Stimulated activated effector memory CD8-positive, alpha-beta T cell treated with anti-CD3 and anti-CD28 coated beads, Interleukin-12 subunit alpha, Interleukin-12 subunit beta, amount 100 ng/mL, for 72 hours (primary cell): ENCODE results near the gene IFITM2.
"Not testable (repeated sequence)": the region's sequence is repeated elsewhere in the genome, so short reads cannot be mapped to it uniquely, and the experiment has no call there.

Experiments
- ATAC-seq: fragments of 150-1000 bp; cut with Tn5 transposase; 2 replicates; pipeline ENCODE4 v1.10.0; 2021
- DNase-seq, 2 donors: peaks; one replicate each; pipeline ENCODE4 v3.0.0; 2021 to 2022; ENCODE audit warnings: low spot score in 2 of 2
- H3K27ac Mint-ChIP-seq: one replicate; pipeline ENCODE4 v1.8.0; 2022; ENCODE audit warnings: mild to moderate bottlenecking, mixed read lengths
- H3K36me3 Mint-ChIP-seq: one replicate; pipeline ENCODE4 v1.8.0; 2022; ENCODE audit warnings: mild to moderate bottlenecking, mixed read lengths
- H3K4me1 Mint-ChIP-seq: one replicate; pipeline ENCODE4 v1.8.0; 2022; ENCODE audit warnings: mixed read lengths
- H3K4me3 Mint-ChIP-seq: one replicate; pipeline ENCODE4 v1.8.0; 2022; ENCODE audit warnings: mild to moderate bottlenecking, mixed read lengths
- H3K9me3 Mint-ChIP-seq: one replicate; pipeline ENCODE4 v1.8.0; 2022; ENCODE audit warnings: mixed read lengths

Gene IFITM2

DNA sequence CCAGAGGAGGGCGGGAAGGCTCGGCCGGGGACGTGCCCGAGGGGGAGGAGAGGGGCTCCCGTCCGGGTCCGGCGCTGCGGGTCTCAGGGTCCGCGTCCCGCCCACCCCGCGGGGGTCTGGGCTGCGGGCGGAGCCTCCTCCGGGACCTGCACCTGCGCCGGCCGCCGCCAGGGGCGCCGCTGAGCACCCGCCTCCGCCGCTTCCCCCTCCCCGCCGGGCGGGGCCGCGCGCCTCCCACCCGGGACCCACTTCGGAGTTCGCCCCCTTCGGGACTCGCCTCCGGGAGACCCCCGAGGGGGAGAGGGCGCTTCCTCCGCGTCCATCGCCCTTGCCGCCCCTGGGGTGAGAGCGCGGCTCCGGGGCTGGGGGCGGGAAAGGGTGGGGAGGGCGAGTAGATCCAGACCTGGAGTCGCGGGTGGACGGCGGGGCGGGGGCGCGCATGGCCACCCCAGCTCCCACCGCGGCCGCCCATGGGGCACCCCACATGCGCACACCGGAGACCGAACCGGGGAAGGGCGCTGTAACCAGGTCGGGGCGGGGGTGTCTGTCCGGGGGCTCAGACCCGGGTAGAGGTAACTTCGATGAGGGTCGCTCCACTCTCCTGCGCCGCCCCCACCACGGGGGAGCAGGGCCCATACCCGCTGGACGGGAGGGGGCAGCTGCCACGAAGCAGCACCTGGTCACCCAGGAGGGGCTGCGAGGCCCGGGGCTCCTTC lies 10.9 kb downstream of the IFITM2 start:
- ATAC-seq: peak; percentile 54
- Mint-ChIP-seq H3K4me1 (peaks cover 47% of the 10 kb centered on the region), H3K36me3 (peaks cover 33% of the 10 kb centered on the region), H3K4me3 (peak overlapping the region; percentile 59)
- H3K9me3 Mint-ChIP-seq, DNase-seq, H3K27ac Mint-ChIP-seq: not testable (repeated sequence)

- Mint-ChIP-seq H3K4me1 (peaks cover 42% of the 10 kb centered on the region), H3K36me3 (peaks cover 30% of the 10 kb centered on the region), H3K4me3 (peak overlapping the region; percentile 59), H3K27ac (peak overlapping the region; percentile 32)
- H3K9me3 Mint-ChIP-seq, DNase-seq: not testable (repeated sequence)
- ATAC-seq: peak; percentile 29
Measured at GRCh38 chr11:319121-319887, 11.7 kb downstream of the IFITM2 start.

- H3K4me1 Mint-ChIP-seq: peaks cover 44% of the 10 kb centered on the region
- H3K36me3 Mint-ChIP-seq: peaks cover 27% of the 10 kb centered on the region
- peak overlapping the region; percentile 32 for H3K27ac Mint-ChIP-seq
- not testable (repeated sequence) for H3K9me3 Mint-ChIP-seq, ATAC-seq, DNase-seq
- peak overlapping the region; percentile 59 for H3K4me3 Mint-ChIP-seq
Measured at GRCh38 chr11:319888-320273, 12.3 kb downstream of the IFITM2 start.

DNA sequence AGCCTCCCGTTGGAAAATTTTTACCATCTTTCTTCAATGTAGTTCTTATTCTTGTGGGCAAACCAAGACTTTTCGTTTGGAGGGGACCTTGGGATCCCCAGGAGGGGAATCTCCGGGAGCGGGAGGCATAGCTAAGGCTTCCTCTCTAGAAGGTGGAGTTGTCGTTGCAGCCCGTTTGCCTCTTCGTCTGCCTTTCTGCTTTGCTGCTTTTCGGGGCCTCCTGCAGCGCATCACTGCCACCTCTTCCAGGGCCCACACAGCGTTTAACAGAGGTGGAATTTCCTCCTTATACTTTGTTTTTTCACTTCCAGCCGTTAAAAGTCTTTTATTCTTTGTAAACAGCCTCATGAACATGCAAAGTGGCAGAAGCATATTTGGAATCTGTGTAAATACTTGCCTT lies 16.5 kb downstream of the IFITM2 start:
- ATAC-seq (no peak), DNase-seq (no peak)
- peak overlapping the region; percentile 16 for H3K27ac Mint-ChIP-seq
- H3K4me3 Mint-ChIP-seq: no peak overlapping the region
- H3K36me3 Mint-ChIP-seq: no peaks in the 10 kb centered on the region
- H3K4me1 Mint-ChIP-seq: peaks cover 48% of the 10 kb centered on the region
- no peaks in the 10 kb centered on the region for H3K9me3 Mint-ChIP-seq

DNA sequence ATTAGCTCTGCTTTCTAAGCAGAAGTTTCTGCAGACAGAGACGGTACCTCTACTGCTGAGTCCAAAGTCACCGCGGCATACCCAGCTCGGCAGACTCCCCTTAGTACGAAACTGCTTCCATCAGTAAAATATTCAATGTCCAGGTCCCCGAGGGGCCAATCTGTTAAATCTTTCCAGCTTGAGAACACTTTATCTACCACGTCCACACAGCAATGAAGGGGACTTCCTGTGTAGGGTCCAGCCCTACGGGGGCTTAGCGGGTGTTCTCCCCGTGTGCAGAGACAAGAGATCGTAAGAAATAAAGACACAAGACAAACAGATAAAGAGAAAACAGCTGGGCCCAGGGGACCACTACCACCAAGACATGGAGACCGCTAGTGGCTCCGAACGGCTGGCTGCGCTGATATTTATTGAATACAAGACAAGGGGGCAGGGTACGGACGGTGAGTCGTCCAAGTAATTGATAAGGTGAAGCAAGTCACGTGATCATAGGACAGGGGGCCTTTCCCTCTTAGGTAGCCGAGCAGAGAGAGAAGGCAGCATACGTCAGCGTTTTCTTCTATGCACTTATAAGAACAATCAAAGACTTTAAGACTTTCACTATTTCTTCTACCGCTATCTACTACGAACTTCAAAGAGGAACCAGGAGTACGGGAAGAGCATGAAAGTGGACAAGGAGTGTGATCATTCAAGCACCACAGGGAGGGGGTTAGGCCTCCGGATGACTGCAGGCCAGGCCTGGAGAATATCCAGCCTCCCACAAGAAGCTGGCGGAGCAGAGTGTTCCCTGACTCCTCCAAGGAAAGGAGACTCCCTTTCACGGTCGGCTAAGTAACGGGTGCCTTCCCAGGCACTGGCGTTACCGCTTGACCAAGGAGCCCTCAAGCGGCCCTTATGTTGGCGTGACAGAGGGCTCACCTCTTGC lies 17.2 kb downstream of the IFITM2 start:
- H3K36me3 Mint-ChIP-seq, DNase-seq, H3K4me3 Mint-ChIP-seq, ATAC-seq, H3K9me3 Mint-ChIP-seq: not testable (repeated sequence)
- peak overlapping the region; percentile 16 for H3K27ac Mint-ChIP-seq
- peaks cover 50% of the 10 kb centered on the region for H3K4me1 Mint-ChIP-seq

DNA sequence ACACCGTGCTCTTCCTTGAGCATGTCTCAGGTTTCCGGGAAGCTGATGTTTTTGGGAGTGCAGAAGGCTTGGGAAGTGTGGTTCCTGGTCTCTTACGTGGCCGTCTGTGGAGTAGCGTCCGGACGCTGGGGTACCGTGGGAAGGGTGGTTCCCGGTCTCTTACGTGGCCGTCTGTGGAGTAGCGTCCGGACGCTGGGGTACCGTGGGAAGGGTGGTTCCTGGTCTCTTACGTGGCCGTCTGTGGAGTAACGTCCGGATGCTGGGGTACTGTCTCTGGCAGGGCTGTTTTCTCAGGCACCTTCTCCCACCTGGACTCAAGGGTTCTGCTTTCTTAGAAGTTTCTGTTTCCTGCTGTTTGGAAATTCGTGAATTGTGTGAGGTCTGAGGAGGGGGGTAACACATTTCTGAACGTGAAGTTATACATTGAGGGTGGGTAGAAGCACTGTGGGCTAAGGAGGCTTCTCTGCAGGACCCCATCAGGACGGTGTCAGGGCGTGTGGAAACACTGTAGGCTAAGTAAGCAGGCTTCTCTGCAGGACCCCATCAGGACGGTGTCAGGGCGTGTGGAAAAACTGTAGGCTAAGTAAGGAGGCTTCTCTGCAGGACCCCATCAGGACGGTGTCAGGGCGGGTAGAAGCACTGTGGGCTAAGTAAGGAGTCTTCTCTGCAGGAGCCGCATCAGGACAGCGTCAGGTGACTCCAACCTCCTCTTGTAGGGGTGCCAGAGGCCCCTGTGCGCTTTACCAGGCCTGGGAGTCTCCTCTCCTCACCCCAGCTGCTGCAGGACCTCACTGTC lies 18.4 kb downstream of the IFITM2 start:
- ATAC-seq (no peak), DNase-seq (no peak)
- Mint-ChIP-seq H3K9me3 (no peaks in the 10 kb centered on the region), H3K27ac (peak overlapping the region; percentile 96), H3K36me3 (peaks cover 4% of the 10 kb centered on the region), H3K4me1 (peaks cover 52% of the 10 kb centered on the region), H3K4me3 (peak overlapping the region; percentile 67)

DNA sequence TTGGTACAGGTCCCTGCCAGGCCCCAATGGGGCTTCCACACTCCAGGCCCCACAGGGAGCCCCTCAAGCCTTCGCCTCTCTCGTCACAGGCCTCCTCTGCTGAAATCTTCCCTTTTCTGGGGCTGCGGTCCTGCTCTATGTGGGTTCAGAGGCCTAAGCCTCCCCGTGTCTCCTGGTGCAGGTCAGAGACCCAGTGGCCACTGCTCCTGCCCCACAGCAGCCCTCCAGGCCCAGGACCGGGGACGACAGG lies 18.9 kb downstream of the IFITM2 start:
- H3K36me3 Mint-ChIP-seq: peaks cover 6% of the 10 kb centered on the region
- H3K9me3 Mint-ChIP-seq: no peaks in the 10 kb centered on the region
- ATAC-seq (peak; percentile 12), DNase-seq (no peak)
- peak overlapping the region; percentile 67 for H3K4me3 Mint-ChIP-seq
- peak overlapping the region; percentile 96 for H3K27ac Mint-ChIP-seq
- H3K4me1 Mint-ChIP-seq: peaks cover 57% of the 10 kb centered on the region

GRCh38 chr11:326842-327580 lies 19.4 kb downstream of the IFITM2 start:
- H3K4me1 Mint-ChIP-seq: peaks cover 62% of the 10 kb centered on the region
- DNase-seq: peak in 1 of 2 donors; percentile 79

DNA sequence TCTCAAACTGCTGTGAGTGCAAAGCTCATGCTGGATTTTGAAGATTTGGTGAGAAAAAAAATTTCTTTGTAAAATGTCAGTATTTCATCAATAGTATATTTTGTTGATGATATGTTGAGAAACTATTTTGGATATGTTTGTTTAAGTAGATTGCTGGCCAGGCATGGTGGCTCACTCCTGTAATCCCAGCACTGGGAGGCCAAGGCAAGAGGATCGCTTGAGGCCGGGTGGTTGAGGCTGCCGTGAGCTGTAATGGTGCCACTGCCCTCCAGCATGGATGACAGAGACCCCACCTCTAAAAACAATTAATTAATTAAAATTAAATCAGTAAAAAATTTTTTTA lies 19.9 kb downstream of the IFITM2 start:
- no peak for ATAC-seq
- H3K27ac Mint-ChIP-seq: peak overlapping the region; percentile 96
- H3K4me1 Mint-ChIP-seq: peaks cover 65% of the 10 kb centered on the region
- no peak for DNase-seq
- peak overlapping the region; percentile 67 for H3K4me3 Mint-ChIP-seq
- H3K9me3 Mint-ChIP-seq: no peaks in the 10 kb centered on the region
- peaks cover 6% of the 10 kb centered on the region for H3K36me3 Mint-ChIP-seq

More at GRCh38 chr11:326842-327580, 19.4 kb downstream of the IFITM2 start:
- no peaks in the 10 kb centered on the region for H3K9me3 Mint-ChIP-seq
- ATAC-seq: peak; percentile 76
- peak overlapping the region; percentile 67 for H3K4me3 Mint-ChIP-seq
- H3K27ac Mint-ChIP-seq: peak overlapping the region; percentile 96
- peaks cover 6% of the 10 kb centered on the region for H3K36me3 Mint-ChIP-seq

- Mint-ChIP-seq H3K36me3 (peaks cover 6% of the 10 kb centered on the region), H3K4me3 (no peak overlapping the region)
- DNase-seq: no peak
Measured at GRCh38 chr11:328012-328411, 20.4 kb downstream of the IFITM2 start.

GRCh38 chr11:328516-329100 lies 21.0 kb downstream of the IFITM2 start:
- not testable (repeated sequence) for H3K36me3 Mint-ChIP-seq

More at GRCh38 chr11:328012-328411, 20.4 kb downstream of the IFITM2 start:
- Mint-ChIP-seq H3K4me1 (peaks cover 70% of the 10 kb centered on the region), H3K27ac (no peak overlapping the region), H3K9me3 (no peaks in the 10 kb centered on the region)
- ATAC-seq: no peak

DNA sequence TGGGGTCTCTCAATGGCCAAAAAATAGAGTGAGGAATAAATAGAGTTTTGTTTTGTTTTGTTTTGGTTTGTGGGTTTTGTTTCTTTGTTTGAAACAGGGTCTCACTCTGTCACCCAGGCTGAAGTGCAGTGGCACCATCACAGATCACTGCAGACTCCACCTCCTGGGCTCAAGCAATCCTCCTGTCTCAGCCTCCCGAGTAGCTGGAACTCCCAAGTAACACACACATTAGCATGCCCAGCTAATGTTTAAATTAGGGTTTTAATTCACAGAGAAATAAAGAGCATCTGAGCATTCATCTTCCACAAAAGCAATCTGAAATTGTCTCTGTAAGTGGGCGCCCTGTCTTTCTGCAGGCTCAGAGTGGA lies 22.3 kb downstream of the IFITM2 start:
- DNase-seq (no peak), ATAC-seq (no peak)
- Mint-ChIP-seq H3K27ac (no peak overlapping the region), H3K36me3 (peaks cover 6% of the 10 kb centered on the region), H3K4me1 (peaks cover 68% of the 10 kb centered on the region), H3K4me3 (no peak overlapping the region), H3K9me3 (no peaks in the 10 kb centered on the region)

More at GRCh38 chr11:328516-329100, 21.0 kb downstream of the IFITM2 start:
- DNase-seq, H3K9me3 Mint-ChIP-seq, H3K4me3 Mint-ChIP-seq, ATAC-seq, H3K27ac Mint-ChIP-seq: not testable (repeated sequence)
- H3K4me1 Mint-ChIP-seq: peaks cover 71% of the 10 kb centered on the region

- Mint-ChIP-seq H3K4me3 (peak overlapping the region; percentile 54), H3K36me3 (peaks cover 6% of the 10 kb centered on the region), H3K27ac (peak overlapping the region; percentile 63), H3K4me1 (peaks cover 67% of the 10 kb centered on the region), H3K9me3 (no peaks in the 10 kb centered on the region)
- ATAC-seq (no peak), DNase-seq (no peak)
Measured at GRCh38 chr11:330307-330693, 22.7 kb downstream of the IFITM2 start.
